Caki2 (cell line): ENCODE measurements around the gene ZNF568. TPM values are rescaled to one million over a fixed set of nuclear protein-coding genes. Genes with fewer than 3 reads are reported as not detected.

ENCODE experiments used
- DNase-seq: peaks from one replicate; pipeline ENCODE4 v3.0.0-alpha.2; 2015; ENCODE audit warnings: low read depth
- in situ Hi-C: cut with HindIII; loops from 2 replicates; pipeline ENCODE4 v1.10.0; 2016; ENCODE audit warnings: low sequenced_read_pairs, low pct_unique_long_range_greater_than_20kb, mixed read lengths
- total RNA-seq: library from RNA; depleted of rRNA; stranded (reverse); fragments of >200 nt; shearing (Covaris generic); gene quantifications from 2 replicates; pipeline ENCODE4 v1.2.3, GENCODE V29; 2014; ENCODE audit warnings: low replicate concordance; rRNA removed

Gene ZNF568
- total RNA-seq, 1 experiment from 2014 or later = 3.7 TPM

GRCh38 chr19:36987091-36987490 lies 71.0 kb downstream of the ZNF568 start:
- DNase-seq = no peak
- in situ Hi-C loops = no loop called here

GRCh38 chr19:36997152-36997842 lies 81.2 kb downstream of the ZNF568 start:
- in situ Hi-C loops = no loop called here
- no peak for DNase-seq

- DNase-seq = no peak
- in situ Hi-C loops = no loop called here
Observed at GRCh38 chr19:36997843-36998235, 81.7 kb downstream of the ZNF568 start.

DNA sequence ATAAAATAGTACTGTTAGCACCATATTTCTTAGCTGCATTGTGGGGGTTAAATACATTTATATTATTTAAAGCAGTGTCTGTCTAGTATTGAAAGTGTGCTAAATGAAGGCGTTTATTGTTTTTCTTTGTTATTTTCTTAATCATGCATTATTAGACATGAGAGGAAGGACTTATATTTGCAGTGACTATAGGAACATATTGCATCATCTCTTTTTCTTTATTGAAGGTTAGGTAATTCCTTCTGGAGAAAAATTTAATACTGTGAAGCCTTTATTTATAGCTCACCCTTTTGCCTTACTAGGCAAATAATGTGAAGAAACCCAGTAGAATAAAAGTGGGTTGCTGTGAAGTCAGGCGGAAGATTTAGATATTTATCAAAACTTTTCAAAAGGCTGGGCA lies 83.2 kb downstream of the ZNF568 start:
- DNase-seq = no peak
- in situ Hi-C loops = no loop called here

DNA sequence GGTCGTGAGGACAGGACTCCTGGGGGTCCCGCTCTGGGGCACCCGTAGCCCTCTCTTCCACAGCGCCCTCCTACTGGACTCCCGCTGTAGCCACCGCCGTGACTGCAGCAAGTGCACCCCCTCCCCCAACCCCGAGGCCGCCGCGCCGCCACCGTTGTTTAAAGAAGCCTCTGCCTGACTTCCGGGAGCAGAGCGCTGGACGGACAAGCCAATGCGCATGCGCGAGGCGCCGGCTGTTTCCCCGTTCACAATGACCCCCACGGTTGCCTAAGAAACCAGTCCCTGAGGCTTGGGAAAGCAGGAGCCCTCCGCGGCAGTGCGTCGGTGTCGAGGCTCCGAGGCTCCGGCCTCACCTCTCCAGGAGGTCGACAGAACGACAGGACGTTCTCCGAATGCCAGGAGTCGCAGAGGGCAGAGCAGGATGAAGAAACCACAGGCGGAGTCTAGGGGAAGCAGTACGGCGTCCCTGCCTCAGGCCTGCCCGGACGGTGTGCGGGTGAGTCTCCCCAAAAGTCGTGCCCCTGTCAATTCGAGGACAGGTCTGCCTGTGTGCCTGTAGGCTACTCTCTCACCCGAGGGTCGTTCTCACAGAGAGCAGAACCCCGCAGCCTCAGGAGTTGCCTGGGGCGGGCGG lies 91.6 kb downstream of the ZNF568 start:
- in situ Hi-C loops = no loop called here

GRCh38 chr19:37009871-37010270 lies 93.7 kb downstream of the ZNF568 start:
- in situ Hi-C loops = no loop called here
- no peak for DNase-seq

More for the DNA sequence above, 91.6 kb downstream of the ZNF568 start:
- DNase-seq = no peak

DNA sequence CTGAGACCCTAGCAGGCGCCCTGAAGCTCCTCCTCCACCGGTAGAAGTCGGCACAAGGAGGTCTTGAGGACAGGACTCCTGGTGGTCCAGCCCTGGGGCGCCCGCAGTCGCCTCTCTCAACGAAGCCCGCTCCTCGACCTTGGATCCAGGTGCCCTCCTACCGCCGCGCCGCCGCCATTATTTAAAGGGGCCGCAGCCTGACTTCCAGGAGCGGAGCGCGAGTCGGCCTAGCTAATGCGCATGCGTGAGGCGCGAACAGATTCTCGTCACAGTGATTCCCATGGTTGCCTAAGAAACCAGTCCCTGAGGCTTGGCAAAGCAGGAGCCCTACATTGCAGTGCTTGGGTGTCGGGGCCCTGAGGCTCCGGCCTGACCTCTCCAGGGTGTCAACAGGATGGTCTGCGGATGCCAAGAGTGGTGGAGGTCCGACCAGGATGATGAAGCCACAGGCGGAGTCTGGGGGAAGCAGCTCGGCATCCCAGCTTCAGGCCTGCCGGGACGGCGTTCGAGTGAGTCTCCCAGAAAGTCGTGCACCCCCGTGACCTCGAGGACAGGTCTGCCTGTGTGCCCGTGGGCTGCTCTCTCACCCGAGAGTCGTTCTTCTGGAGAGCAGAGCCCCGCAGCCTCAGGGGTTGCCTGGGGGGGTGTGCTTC lies 96.1 kb downstream of the ZNF568 start:
- DNase-seq = no peak
- in situ Hi-C loops = no loop called here

GRCh38 chr19:37014456-37014855 lies 98.3 kb downstream of the ZNF568 start:
- in situ Hi-C loops = no loop called here
- DNase-seq = no peak

DNA sequence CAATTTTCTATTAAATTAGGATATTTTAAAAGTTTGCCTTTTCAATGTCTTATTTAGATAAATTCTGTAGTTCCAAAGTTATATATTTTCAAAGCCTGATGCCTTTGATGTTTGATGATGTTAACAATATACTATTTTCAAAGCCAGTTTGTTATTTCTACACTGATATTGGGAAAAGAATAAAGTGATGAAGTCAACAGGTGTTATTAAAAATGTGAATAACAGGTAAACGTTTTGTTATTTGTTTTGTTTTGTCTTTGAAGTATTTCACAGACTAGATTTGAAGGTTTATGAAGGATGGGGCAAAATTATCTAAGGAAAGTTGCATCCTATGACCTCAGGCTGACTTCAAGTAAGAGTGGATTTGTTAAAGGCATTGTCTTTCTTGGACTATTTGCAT lies 129.0 kb downstream of the ZNF568 start:
- in situ Hi-C loops = no loop called here

More for the DNA sequence above, 129.0 kb downstream of the ZNF568 start:
- DNase-seq = no peak

Other genes starting within 250 kb of the ZNF568 start
- gene ZNF461, start 249.5 kb upstream of the ZNF568 start, total RNA-seq = 3.9 and 19.2 TPM in 2 replicates
- gene ZNF567, start 228.7 kb upstream of the ZNF568 start, total RNA-seq = 5.9 and 6.8 TPM in 2 replicates
- 14.2 and 22.3 TPM in 2 replicates for gene ZNF850, start 143.5 kb upstream of the ZNF568 start, total RNA-seq
- 0.49 and 8.4 TPM in 2 replicates for gene ZNF790, start 77.9 kb upstream of the ZNF568 start, total RNA-seq
- gene ZNF345, start 65.5 kb upstream of the ZNF568 start, total RNA-seq = 0.17 and 0.67 TPM in 2 replicates
- 0.17 and 0.35 TPM in 2 replicates for gene ZNF829, start within 50 bp of the ZNF568 start, total RNA-seq
- 6.2 and 14.6 TPM in 2 replicates for gene ZNF420, start 162.1 kb downstream of the ZNF568 start, total RNA-seq